Nephron (organoid): Measurements from ENCODE around the gene PDZD2.

Experiments
- H3K27ac Mint-ChIP-seq, 3 experiments: 2 replicates each; pipeline ENCODE4 v1.8.0; 2020; ENCODE audit warnings: mixed read lengths in 3 of 3, mild to moderate bottlenecking in 2 of 3, moderate library complexity in 1 of 3
- H3K27me3 Mint-ChIP-seq: 2 replicates; pipeline ENCODE4 v1.8.0; 2021; ENCODE audit warnings: low read depth, mild to moderate bottlenecking, moderate library complexity, mixed read lengths
- H3K36me3 Mint-ChIP-seq: 2 replicates; pipeline ENCODE4 v1.8.0; 2020; ENCODE audit warnings: low read depth, mixed read lengths
- H3K4me1 Mint-ChIP-seq: 2 replicates; pipeline ENCODE4 v1.8.0; 2020; ENCODE audit warnings: mixed read lengths
- H3K4me3 Mint-ChIP-seq, 3 experiments: 2 replicates each; pipeline ENCODE4 v1.8.0; 2020; ENCODE audit warnings: mild to moderate bottlenecking in 3 of 3, mixed read lengths in 3 of 3, moderate library complexity in 2 of 3
- H3K9me3 Mint-ChIP-seq: 2 replicates; pipeline ENCODE4 v1.8.0; 2020; ENCODE audit warnings: mixed read lengths
- CTCF ChIP-seq, 3 experiments: fragments of 200-600 bp; sonication (generic); IDR thresholded peaks; one replicate each; pipeline ENCODE4 v1.5.0; 2021; ENCODE audit warnings: antibody characterized with exemption in 3 of 3; ENCODE audit not compliant: unreplicated experiment in 3 of 3

The PDZD2 gene

DNA sequence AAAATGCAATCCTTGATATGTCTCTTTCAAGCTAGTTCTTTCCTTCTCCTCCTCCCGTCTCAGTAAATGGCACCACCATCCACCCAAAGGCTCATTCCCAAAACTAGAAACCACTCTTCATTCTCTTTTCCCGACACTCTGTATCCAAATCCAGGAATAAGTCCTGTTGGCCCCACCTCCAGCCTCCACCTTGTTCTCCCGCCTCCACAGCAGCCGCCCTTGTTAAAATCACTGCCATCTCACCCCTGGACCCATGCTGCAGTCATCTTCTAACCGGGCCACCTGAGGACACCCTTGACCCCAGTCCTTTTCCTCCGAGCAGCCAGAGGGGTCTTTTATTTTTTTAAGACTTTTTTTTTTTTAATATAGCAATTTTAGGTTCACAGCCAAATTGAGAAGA lies 9.4 kb downstream of the PDZD2 start:
- H3K4me1 Mint-ChIP-seq = peaks cover 5% of the 10 kb centered on the region
- no peak overlapping the region for H3K27ac Mint-ChIP-seq
- no peak for TF ChIP-seq CTCF (IDR thresholded peaks at IDR 0.05; ENCODE audit: unreplicated experiment in 3 of 3)
- H3K4me3 Mint-ChIP-seq = no peak overlapping the region
- H3K27me3 Mint-ChIP-seq = peaks cover 17% of the 10 kb centered on the region
- peaks cover 4% of the 10 kb centered on the region for H3K9me3 Mint-ChIP-seq
- no peaks in the 10 kb centered on the region for H3K36me3 Mint-ChIP-seq

- Mint-ChIP-seq H3K4me3 (no peak overlapping the region), H3K27ac (no peak overlapping the region), H3K27me3 (peaks cover 17% of the 10 kb centered on the region), H3K36me3 (no peaks in the 10 kb centered on the region), H3K4me1 (peaks cover 1% of the 10 kb centered on the region), H3K9me3 (peaks cover 4% of the 10 kb centered on the region)
- TF ChIP-seq CTCF (IDR thresholded peaks at IDR 0.05; ENCODE audit: unreplicated experiment in 3 of 3) = no peak
Observed at GRCh38 chr5:31651241-31651640, 12.3 kb downstream of the PDZD2 start.

- Mint-ChIP-seq H3K36me3 (no peaks in the 10 kb centered on the region), H3K9me3 (peaks cover 4% of the 10 kb centered on the region), H3K4me1 (peaks cover 11% of the 10 kb centered on the region), H3K27me3 (peaks cover 17% of the 10 kb centered on the region), H3K27ac (no peak overlapping the region), H3K4me3 (no peak overlapping the region)
- no peak for TF ChIP-seq CTCF (IDR thresholded peaks at IDR 0.05; ENCODE audit: unreplicated experiment in 3 of 3)
Observed at GRCh38 chr5:31655491-31655890, 16.6 kb downstream of the PDZD2 start.

- Mint-ChIP-seq H3K4me3 (no peak overlapping the region), H3K36me3 (no peaks in the 10 kb centered on the region), H3K27me3 (peaks cover 17% of the 10 kb centered on the region), H3K9me3 (no peaks in the 10 kb centered on the region), H3K27ac (peak overlapping the region in 1 of 3 experiments; percentile 59), H3K4me1 (peaks cover 15% of the 10 kb centered on the region)
- TF ChIP-seq CTCF (IDR thresholded peaks at IDR 0.05; ENCODE audit: unreplicated experiment in 3 of 3) = no peak
Observed at GRCh38 chr5:31656806-31657205, 17.9 kb downstream of the PDZD2 start.

DNA sequence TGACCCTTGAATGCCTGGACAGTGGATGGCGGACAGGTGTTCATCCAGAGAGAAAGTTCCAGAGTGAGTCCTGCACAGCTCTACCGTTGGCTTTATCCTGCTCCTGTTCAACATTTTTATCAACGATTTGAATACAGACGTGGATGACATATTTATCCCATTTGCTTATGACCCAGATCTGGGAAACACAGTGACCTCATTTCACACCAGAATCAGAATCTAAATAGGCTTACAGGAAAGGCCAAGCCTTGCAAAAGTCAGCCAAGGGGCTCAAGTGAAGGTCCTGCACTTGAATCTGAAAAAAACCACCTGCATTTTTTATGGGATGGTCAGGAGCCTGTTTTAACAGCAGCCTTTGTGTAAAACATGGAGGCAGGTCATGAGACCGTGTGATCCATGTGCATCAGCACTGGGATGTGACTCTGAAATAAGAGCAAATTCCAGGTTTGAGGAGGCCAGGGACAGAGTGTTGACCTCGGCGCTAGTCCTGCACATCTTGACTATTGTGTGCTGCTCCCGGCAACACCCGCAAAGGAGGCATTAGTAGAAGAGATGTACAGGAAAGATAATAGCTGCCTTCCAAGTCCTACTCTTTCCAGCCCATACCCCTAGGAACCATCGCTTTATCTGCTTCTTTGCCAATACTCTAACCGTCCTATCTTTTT lies 18.5 kb downstream of the PDZD2 start:
- Mint-ChIP-seq H3K27ac (peak overlapping the region in 1 of 3 experiments; percentile 59), H3K27me3 (peaks cover 17% of the 10 kb centered on the region), H3K9me3 (no peaks in the 10 kb centered on the region), H3K36me3 (no peaks in the 10 kb centered on the region), H3K4me1 (peaks cover 15% of the 10 kb centered on the region), H3K4me3 (no peak overlapping the region)
- no peak for TF ChIP-seq CTCF (IDR thresholded peaks at IDR 0.05; ENCODE audit: unreplicated experiment in 3 of 3)

DNA sequence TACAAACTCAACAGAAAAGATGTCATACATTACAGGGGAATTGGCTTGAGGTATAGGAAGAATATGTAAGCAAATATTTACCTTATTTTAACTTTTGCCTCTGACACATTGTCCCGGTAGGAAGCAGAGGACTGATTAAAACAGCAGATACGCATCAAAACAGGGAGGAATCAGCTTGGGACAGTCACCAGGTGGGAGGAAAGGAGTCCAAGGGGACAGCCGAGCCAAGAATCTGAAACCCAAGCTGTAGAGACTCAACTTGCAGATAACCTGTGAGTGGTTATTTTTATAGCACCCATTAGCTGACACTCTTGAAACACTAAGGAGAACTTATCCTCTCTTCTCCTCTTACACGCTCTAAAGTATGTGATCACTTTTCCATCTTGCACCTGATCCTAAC lies 22.3 kb downstream of the PDZD2 start:
- peak overlapping the region in 1 of 3 experiments; percentile 61 for H3K27ac Mint-ChIP-seq
- peaks cover 3% of the 10 kb centered on the region for H3K9me3 Mint-ChIP-seq
- H3K4me1 Mint-ChIP-seq = peaks cover 13% of the 10 kb centered on the region
- H3K36me3 Mint-ChIP-seq = no peaks in the 10 kb centered on the region
- peaks cover 10% of the 10 kb centered on the region for H3K27me3 Mint-ChIP-seq
- no peak overlapping the region for H3K4me3 Mint-ChIP-seq
- no peak for TF ChIP-seq CTCF (IDR thresholded peaks at IDR 0.05; ENCODE audit: unreplicated experiment in 3 of 3)
